Measurements from ENCODE around the gene LDLR. TPM values are rescaled to one million over a fixed set of nuclear protein-coding genes. Genes with fewer than 3 reads are reported as not detected.
"Not testable (repeated sequence)": the region's sequence is repeated elsewhere in the genome, so short reads cannot be mapped to it uniquely, and the experiment has no call there.

LDLR gene
- total RNA-seq, 4 donors from 2014 or later, result 75.7 to 209 (median 156) TPM

GRCh38 chr19:11094520-11094894 is 5.2 kb downstream of the LDLR start:
- Histone ChIP-seq H3K27me3 (no peaks in the 10 kb centered on the region), H3K36me3 (peaks cover 0 to 12% (median 0%) of the 10 kb centered on the region in 3 donors), H3K4me1 (peaks cover 0 to 54% (median 12%) of the 10 kb centered on the region in 4 donors), H3K4me3 (peak overlapping the region in 1 of 4 donors; percentile 0), H3K27ac (peak overlapping the region; percentile 81 to 99 (median 97)), H3K9me3 (peaks cover 0 to 8% (median 0%) of the 10 kb centered on the region in 4 donors)
- TF ChIP-seq POLR2A (IDR thresholded peaks at IDR 0.05), result no peak
- TF ChIP-seq, protein P1, sequence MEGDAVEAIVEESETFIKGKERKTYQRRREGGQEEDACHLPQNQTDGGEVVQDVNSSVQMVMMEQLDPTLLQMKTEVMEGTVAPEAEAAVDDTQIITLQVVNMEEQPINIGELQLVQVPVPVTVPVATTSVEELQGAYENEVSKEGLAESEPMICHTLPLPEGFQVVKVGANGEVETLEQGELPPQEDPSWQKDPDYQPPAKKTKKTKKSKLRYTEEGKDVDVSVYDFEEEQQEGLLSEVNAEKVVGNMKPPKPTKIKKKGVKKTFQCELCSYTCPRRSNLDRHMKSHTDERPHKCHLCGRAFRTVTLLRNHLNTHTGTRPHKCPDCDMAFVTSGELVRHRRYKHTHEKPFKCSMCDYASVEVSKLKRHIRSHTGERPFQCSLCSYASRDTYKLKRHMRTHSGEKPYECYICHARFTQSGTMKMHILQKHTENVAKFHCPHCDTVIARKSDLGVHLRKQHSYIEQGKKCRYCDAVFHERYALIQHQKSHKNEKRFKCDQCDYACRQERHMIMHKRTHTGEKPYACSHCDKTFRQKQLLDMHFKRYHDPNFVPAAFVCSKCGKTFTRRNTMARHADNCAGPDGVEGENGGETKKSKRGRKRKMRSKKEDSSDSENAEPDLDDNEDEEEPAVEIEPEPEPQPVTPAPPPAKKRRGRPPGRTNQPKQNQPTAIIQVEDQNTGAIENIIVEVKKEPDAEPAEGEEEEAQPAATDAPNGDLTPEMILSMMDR (IDR thresholded peaks at IDR 0.05), result no peak
- no peak for DNase-seq

GRCh38 chr19:11096210-11096841 is 7.1 kb downstream of the LDLR start:
- H3K27ac ChIP-seq, result peak overlapping the region; percentile 81 to 99 (median 96)
- TF ChIP-seq, protein P1 (IDR thresholded peaks at IDR 0.05), result no peak
- no peak for TF ChIP-seq POLR2A (IDR thresholded peaks at IDR 0.05)
- H3K36me3 ChIP-seq, result peaks cover 0 to 26% (median 0%) of the 10 kb centered on the region in 3 donors
- H3K27me3 ChIP-seq, result no peaks in the 10 kb centered on the region
- H3K4me3 ChIP-seq, result peak overlapping the region in 1 of 4 donors; percentile 12
- H3K9me3 ChIP-seq, result peaks cover 0 to 5% (median 0%) of the 10 kb centered on the region in 4 donors
- peaks cover 0 to 52% (median 12%) of the 10 kb centered on the region in 4 donors for H3K4me1 ChIP-seq
- no peak for DNase-seq

GRCh38 chr19:11097367-11097766 is 8.1 kb downstream of the LDLR start:
- DNase-seq, H3K27me3 ChIP-seq, H3K9me3 ChIP-seq, H3K4me3 ChIP-seq: not testable (repeated sequence)
- Histone ChIP-seq H3K4me1 (peaks cover 0 to 41% (median 9%) of the 10 kb centered on the region in 4 donors), H3K36me3 (peaks cover 0 to 36% (median 0%) of the 10 kb centered on the region in 3 donors), H3K27ac (peak overlapping the region in 2 of 4 donors; percentile 24 to 35)

- no peaks in the 10 kb centered on the region for H3K27me3 ChIP-seq
- no peak overlapping the region for H3K4me3 ChIP-seq
- TF ChIP-seq, protein P1 (IDR thresholded peaks at IDR 0.05), result no peak
- no peak for TF ChIP-seq POLR2A (IDR thresholded peaks at IDR 0.05)
- H3K27ac ChIP-seq, result no peak overlapping the region
- peaks cover 0 to 46% (median 0%) of the 10 kb centered on the region in 3 donors for H3K36me3 ChIP-seq
- peaks cover 0 to 5% (median 0%) of the 10 kb centered on the region in 4 donors for H3K9me3 ChIP-seq
- peaks cover 0 to 32% (median 9%) of the 10 kb centered on the region in 4 donors for H3K4me1 ChIP-seq
- no peak for DNase-seq
Measured at GRCh38 chr19:11098327-11098726, 9.1 kb downstream of the LDLR start.

GRCh38 chr19:11098861-11099260 is 9.6 kb downstream of the LDLR start:
- no peaks in the 10 kb centered on the region for H3K27me3 ChIP-seq
- TF ChIP-seq POLR2A (IDR thresholded peaks at IDR 0.05), result no peak
- TF ChIP-seq, protein P1 (IDR thresholded peaks at IDR 0.05), result no peak
- no peak overlapping the region for H3K4me3 ChIP-seq
- H3K36me3 ChIP-seq, result peaks cover 0 to 50% (median 0%) of the 10 kb centered on the region in 3 donors
- no peak overlapping the region for H3K27ac ChIP-seq
- H3K4me1 ChIP-seq, result peaks cover 0 to 26% (median 9%) of the 10 kb centered on the region in 4 donors
- no peak for DNase-seq
- H3K9me3 ChIP-seq, result peaks cover 0 to 5% (median 0%) of the 10 kb centered on the region in 4 donors

GRCh38 chr19:11100049-11100448 is 10.8 kb downstream of the LDLR start:
- H3K27ac ChIP-seq, result no peak overlapping the region
- no peaks in the 10 kb centered on the region for H3K27me3 ChIP-seq
- peaks cover 0 to 5% (median 0%) of the 10 kb centered on the region in 4 donors for H3K9me3 ChIP-seq
- H3K36me3 ChIP-seq, result peaks cover 0 to 56% (median 0%) of the 10 kb centered on the region in 3 donors
- H3K4me1 ChIP-seq, result peaks cover 0 to 19% (median 7%) of the 10 kb centered on the region in 4 donors
- no peak for DNase-seq
- H3K4me3 ChIP-seq, result no peak overlapping the region
- no peak for TF ChIP-seq POLR2A (IDR thresholded peaks at IDR 0.05)
- TF ChIP-seq, protein P1 (IDR thresholded peaks at IDR 0.05), result no peak
